Fibroblast of skin of left biceps (primary cell): ENCODE measurements around the gene HK1.
A peak's percentile ranks its signal among the peaks of the same experiment; 100 is the strongest.
"Not testable (repeated sequence)": the region's sequence is repeated elsewhere in the genome, so short reads cannot be mapped to it uniquely, and the experiment has no call there.

ENCODE experiments used
- DNase-seq, 2 experiments: peaks; one replicate each; pipeline ENCODE4 v3.0.0-alpha.2; 2013; ENCODE audit warnings: low read depth in 2 of 2

Gene HK1

DNA sequence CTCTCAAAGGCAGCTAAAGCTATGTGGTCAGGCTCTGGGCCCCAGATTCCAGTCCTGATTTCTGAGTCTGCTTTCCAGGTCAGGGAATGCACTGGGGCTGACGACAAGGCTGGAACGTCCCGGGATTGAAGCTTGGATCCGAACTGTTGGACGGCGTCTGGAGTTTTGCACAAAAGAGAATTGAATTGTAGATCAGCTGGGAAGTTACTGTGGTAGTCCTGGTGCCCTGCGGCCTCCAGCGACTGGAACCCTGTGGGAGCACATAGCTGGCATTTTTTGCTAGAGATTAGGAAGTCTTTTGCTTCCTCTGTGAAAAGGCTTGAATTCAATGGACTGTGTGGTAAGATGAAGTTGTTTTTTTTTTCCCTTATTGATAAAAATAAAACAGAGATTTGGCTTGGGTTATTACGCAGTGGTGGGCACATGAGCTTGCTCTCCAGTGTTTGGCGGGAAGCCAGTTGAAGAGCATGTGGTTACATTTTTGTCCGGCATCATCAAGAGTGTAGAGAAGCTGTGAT is at the start of gene HK1:
HK1 (plus strand) TSS at position 51 of the 518 bp plus-strand sequence.
- DNase-seq: no peak

DNA sequence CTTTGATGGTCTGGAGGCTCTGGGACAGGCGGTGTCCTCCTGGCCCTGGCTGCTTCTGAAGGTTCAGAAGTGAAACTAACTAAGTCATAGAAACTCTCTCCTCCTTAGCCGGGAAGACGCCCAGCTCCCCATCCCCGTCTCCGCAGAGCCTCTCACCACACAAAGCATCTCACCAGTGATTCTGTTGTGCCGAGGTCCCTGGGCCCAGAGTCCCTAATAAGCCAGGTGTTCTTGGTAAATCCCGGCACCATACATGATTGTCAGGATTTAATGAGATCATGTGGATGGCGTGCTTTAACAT is 48.7 kb upstream of the HK1 start:
- no peak for DNase-seq

DNA sequence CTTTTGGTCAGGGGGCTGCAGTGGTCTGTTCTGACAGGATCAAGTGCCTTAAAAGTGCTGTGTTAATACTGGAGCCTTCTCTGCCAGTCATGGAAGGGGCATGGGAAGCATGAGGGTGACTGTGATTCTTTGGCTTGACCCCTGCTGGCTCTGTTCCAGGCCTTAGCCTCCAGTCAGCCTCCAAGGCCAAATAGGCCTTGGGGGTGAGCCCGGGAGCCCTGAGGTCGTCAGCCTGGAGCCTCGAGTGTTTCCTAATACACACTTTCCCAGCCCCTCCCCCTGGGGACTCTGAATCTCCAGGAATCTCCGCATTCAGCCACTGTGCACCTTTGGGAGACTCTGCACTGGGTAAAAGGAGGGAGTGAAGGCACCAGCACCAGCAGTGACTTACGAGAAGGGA is 48.2 kb upstream of the HK1 start:
- DNase-seq: no peak

DNA sequence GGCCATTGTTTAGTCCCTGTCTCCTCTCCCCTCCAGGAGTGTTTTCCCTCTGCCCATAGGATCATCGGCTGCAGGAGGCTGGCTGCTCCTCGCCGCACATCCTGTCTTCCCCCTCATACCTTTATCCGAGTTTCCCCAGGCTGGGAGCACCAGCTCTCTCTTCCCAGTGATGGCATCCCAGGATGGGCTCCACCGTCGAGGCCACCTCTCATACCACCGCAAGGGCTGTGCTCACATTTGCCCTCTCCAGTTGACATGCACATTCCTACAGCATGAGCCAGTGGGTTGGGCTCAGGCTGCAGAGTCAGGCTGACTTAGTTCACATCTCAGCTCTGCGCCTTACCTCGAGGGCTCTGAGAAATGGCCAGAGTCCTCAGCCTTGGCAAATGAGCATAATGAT is 46.0 kb upstream of the HK1 start:
- peak in 1 of 2 experiments; percentile 19 for DNase-seq

DNA sequence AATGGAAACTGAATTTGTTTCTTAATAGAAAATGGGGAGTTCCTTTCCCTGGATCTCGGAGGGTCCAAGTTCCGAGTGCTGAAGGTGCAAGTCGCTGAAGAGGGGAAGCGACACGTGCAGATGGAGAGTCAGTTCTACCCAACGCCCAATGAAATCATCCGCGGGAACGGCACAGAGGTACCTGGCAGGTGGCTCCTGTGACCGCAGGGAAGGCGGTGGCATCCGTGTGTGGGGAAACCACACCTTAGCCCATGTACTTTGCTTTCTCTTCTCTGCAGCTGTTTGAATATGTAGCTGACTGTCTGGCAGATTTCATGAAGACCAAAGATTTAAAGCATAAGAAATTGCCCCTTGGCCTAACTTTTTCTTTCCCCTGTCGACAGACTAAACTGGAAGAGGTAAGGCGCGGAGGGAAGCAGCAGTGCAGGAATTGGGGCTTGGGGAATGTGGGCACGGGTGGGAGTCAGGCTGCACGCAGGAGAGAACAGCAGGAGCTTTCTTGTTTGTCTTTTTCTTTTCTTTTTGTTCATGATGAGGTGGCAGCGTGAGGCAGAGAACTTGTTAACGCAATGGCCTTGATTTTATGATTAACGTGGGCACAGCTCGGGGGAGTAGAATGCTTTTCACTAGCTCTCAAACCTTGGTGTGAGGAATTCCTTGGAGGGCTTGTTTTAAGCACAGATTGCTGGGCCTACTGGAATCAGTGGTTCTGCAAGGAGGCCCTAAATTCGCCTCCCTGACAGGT is 45.4 kb upstream of the HK1 start:
- no peak for DNase-seq

DNA sequence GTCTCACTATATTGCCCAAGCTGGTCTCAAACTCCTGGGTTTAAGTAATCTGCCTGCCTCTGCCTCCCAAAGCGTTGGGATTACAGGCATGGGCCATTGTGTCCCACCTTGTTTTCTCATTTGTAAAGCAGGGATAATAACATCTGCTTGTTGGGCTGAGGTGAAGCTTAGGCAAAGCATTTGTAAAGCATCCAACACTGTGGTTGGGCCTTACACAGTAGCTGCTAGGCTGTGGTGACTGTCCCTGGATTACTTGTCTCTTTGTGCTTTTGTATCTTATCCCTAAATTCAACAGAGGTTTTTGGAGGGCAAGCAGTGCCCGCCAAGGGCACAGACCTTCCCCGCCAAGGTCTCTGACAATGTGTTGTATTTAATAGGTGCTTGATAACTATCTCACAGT is 43.8 kb upstream of the HK1 start:
- DNase-seq: no peak

DNA sequence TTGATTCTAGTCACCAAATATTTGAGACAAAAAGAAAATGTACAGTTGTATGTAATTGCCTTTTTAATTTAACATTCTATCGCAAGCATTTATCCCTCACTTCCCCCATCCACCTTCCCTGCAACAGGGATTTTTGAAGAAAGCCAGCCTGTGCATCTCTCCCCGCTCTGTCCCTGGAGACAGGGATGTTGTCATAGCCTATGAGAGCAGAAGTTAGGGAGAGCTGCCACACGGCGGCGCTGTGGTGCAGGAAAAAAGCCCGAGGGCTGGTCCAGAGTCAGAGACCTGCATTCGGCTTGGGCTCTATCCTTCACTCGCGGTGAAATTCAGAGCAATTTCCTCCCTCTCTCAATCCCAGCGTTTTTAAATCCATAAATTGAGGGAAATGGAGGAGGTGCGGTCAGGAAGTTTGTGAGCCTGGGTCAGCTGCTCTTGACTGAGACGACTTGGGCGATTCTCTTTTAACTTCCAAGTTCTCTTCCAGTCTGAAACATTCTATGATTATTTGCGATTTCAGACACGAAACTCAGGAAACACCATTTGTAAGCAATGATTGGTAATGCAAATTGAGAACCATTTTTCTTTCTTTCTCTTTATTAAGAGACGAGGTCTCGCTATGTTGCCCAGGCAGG is 40.7 kb upstream of the HK1 start:
- DNase-seq: peak in 1 of 2 experiments; percentile 29

DNA sequence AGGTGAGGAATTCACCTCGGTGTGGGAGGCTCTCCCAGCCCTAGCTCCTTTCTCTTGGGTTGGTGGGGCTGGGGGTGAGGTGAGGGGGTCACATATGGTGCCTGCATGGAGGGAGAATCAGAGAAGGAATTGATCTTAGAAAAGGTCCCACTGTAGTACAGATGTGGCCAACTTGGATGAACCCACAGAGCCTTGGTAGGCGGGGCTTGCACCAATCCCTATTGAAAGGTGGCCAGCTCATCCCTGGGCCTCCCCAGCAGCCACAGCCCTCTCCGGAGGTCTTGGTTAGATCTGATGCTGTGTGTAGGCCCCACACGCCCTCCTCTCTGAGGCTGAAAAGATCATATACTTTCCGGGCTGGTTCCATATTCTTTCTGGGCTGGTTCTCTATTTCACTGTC is 39.2 kb upstream of the HK1 start:
- DNase-seq: no peak

DNA sequence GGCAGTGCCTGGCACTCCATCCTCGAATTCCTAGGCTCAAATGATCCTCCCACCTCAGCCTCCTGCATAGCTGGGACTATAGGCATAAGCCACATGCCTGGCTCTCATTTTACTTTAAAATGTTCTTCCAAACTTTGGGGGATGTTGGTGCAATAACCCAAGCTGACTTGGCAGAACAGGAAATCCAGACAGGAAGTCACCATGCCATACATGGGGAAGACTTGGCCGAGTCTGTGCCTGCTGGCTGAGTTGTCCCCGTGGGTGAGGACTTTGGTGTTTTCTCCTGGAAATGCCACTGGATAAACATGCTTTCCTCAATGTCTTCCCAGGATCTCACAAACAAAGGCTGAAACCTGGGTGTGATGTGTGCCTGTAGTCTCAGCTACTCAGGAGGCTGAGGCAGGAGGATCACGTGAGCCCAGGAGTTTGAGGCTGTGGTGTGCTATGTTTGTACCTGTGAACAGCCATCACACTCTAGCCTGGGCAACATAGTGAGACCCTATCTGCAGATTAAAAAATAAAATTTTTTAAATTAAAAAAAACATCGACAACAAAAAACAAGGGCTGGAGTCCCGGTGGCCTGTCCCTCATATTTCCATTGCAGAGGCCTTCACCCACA is 38.4 kb upstream of the HK1 start:
- no peak for DNase-seq

DNA sequence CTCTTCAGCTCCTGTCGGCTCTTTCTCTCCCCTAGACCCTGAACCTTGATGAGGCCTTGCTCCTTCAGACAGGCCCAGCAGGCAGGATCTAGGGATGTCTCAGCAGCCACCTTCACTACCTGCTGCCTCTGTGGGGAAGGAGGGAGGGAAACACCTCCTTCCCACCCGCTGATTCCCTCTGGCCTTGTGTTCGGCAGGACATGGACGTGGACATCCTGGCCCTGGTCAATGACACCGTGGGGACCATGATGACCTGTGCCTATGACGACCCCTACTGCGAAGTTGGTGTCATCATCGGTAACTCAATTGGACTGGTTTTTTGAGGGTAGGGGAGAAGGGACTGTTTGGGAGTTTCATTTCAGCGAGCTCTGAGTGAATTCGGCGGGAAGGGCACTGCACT is 37.8 kb upstream of the HK1 start:
- DNase-seq: no peak

DNA sequence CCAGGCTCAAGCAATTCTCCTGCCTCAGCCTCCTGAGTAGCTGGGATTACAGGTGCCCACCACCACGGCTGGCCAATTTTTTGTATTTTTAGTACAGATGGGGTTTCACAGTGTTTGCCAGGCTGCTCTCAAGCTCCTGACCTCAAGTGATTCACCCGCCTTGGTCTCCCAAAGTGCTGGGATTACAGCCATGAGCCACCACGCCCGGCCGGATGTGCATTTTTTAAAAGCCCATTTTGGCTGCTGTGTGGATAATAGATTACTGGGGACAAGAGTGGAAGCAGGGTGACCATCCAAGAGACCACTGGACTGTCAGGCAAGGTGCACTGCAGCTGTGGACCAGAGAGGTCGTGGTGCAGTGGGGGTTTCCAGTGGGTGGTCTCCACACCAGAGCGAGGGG is 36.7 kb upstream of the HK1 start:
- no peak for DNase-seq

DNA sequence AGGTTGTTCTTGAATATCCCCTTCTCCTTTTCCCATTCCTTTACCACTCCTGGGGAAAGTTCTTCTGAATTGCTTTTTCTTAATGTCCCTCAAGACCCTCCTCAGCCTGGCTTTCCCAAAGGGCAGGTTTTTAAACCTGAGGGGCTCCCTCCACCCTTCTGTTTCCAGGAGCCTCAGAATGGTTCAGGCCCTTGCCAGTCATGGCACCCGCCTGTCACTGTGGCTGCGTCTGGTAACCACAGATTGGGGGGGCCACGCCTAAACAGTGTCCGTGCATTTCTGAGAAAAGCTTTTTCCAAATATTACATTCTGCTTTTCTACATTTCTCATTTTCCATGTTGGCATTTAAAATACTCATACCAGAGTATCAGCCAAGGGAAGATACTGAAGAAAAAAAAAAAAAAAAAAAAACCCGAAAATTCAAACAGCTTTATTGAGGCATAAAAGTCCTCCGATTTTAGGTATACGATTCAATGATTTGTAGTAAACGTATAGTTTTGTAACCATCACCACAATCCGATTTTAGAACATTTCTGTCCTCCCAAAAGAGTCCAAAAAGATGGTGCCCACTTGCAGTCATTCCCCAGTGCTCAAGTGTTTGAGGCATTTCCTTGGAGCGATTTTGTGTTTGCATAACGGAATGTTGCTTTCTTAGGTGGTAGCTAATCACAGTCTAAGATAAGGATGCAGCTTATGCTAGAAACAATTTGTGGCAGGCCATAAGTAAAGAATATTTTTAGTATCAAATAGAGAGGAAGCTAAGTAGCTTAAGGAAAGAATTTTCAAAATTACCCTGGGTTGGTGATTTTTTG is 36.0 kb upstream of the HK1 start:
- no peak for DNase-seq

DNA sequence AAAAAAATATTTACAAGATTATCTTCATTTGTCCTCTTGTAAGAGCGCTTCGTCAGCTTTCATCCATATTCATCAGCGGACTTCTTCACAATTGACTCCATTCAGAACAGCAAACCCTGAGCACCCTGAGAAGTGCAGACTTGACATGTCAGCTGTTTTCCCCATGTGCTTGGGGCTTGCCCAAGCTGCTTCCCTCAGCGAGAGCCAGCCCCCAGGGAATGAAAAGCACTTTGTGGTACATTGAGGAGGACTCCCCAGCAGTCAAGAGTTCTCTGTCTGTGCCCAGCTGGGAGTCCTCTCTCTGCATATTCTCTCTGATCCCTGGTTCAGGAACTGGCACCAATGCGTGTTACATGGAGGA is 35.5 kb upstream of the HK1 start:
- DNase-seq: no peak

DNA sequence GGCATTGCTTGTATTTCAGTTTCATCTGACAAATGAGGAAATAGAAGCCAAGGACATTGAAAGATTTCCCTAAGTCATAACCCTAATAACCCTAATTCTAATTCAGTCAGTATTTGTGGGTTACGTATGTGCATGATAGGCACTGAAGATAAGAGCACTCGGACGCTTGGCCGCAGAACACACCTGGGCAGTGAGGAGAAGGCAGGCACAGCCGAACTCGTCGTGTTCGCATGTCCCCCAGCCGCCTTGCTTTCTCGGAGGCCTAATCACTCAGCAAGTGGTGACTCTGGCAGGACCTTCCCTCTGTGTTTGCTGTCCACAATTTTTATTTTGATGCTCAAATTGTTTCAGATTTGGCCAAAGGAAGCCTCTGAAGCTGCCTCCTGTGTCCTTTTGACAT is 34.5 kb upstream of the HK1 start:
- no peak for DNase-seq

DNA sequence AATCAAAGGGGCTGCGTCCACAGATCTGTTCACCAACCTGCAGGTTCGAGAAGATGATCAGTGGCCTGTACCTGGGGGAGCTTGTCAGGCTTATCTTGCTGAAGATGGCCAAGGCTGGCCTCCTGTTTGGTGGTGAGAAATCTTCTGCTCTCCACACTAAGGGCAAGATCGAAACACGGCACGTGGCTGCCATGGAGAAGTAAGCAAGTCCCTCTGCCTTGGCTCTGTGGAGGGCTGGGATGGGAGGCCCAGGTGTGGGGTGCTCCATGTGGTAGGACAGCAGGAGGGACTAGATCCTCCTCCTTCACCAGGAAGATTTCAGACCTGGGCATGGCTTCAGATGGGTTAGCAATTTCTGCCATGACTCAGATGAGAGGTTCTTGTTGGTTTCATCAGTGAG is 32.3 kb upstream of the HK1 start:
- no peak for DNase-seq

DNA sequence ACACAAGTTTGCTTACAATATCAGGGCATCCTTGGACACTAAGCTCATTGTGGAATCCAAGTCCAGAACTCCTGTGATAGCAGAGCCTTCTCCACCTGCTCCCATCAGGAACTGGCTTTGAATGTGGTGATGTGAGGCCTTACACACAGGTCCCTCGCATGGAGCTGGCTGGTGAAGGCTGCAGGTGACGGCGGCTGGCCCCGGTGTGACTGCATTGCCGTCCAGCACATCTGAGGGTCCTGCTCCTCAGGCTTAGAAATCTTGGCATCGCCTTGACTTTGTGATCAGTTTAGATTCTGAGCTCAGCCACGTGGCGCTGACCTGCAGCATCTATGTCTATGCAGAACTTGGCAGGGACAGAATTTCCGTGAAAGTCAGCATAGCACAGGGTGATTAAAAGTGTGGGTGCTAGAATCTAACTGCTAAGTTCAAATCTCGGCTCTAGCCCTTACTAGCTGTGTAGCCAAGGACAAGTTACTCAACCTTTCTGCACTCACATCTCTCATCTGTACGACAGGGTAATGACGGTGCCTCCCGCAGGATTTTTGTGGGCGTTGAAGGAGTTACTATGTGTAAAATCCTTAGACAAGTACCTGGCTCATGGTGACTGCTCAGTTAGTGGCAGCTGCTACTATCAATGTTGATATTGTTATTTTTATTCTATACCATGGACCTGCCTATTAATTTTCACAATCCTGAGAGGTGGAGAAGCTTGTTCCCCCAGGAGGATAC is 31.5 kb upstream of the HK1 start:
- DNase-seq: no peak

DNA sequence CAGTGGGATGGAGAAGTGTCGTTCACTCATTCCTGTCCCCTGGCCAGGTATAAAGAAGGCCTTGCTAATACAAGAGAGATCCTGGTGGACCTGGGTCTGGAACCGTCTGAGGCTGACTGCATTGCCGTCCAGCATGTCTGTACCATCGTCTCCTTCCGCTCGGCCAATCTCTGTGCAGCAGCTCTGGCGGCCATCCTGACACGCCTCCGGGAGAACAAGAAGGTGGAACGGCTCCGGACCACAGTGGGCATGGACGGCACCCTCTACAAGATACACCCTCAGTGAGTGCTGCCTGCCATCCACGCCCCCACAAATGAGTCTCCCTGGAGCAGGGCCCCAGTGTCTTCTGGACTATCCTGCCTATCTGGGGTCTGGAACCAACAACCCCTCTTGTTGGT is 31.0 kb upstream of the HK1 start:
- DNase-seq: no peak

DNA sequence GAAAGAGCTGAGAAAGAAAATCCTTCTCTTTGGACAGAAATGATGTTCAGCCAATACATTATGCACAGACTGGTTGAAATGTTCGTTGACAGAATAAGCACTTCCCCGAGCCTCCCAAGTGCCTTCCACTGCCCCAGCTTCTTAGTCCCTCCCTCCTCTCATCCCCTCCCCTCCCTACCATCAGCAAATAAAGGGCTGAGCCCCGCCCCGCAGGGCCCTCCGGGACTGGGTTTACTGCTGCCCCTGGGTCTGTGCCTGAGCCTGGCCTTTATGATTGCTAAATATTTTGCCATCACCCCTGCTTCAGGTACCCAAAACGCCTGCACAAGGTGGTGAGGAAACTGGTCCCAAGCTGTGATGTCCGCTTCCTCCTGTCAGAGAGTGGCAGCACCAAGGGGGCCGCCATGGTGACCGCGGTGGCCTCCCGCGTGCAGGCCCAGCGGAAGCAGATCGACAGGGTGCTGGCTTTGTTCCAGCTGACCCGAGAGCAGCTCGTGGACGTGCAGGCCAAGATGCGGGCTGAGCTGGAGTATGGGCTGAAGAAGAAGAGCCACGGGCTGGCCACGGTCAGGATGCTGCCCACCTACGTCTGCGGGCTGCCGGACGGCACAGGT is 30.1 kb upstream of the HK1 start:
- DNase-seq: no peak

DNA sequence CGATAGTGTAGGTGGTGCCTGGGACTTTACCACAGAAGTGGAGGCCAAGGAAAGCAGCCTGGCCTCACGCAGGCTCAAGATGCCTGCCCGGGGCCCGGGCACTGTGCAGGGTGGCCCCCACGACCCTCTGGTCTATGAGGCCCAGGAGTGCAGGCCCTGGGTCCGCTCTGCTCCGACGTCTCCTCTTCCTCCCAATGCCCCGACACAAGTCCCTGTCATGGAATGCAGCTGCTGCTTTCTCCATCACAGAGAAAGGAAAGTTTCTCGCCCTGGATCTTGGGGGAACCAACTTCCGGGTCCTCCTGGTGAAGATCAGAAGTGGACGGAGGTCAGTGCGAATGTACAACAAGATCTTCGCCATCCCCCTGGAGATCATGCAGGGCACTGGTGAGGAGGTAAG is 28.3 kb upstream of the HK1 start:
- no peak for DNase-seq

DNA sequence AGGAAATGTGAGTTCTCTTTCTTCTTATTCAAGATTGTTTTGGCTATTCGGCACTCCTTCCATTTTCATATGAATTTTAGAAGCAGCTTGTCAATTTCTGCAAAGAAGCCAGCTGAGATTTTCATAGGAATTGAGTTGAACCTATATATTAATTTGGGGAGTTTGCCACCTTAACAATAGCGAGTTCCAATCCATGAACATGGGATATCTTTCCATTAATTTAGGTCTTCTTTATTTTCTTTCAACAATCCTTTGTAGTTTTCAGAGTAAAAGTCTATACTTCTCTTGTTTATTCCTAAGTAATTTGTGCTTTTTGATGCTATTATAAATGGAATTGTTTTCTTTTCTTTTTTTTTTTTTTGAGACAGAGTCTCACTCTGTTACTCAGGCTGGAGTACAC is 26.9 kb upstream of the HK1 start:
- not testable (repeated sequence) for DNase-seq

DNA sequence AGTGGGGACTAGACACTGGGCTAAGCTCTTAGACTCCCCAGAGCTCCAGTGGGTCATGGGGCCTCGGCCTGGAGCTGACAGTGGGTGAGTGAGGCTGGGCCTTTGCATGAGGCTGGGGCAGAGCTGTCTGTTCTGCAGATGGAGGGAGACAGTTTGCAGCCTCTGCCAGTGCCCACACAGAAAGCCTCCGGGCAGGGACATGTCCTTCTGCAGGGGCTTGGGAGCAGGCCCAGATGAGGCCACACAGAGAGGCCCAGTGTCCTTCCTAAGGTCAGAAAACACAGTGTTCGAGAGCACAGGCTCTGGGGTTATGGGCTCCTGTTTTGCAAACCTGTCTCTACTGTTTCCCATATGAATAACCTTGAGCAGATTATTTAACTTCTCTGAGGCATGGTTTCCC is 25.1 kb upstream of the HK1 start:
- DNase-seq: no peak
